ENCODE results near the gene ANXA7. TPM values are rescaled to one million over a fixed set of nuclear protein-coding genes. Genes with fewer than 3 reads are reported as not detected.

The ANXA7 gene
- total RNA-seq, 2 donors from 2014 or later = 107 to 120 TPM

- DNase-seq (ENCODE audit: low spot score) (no peak), ATAC-seq (ENCODE audit: insufficient number of reproducible peaks, low FRiP score, low read depth) (no peak)
- Histone ChIP-seq H3K36me3 (peaks cover 20% of the 10 kb centered on the region), H3K4me3 (no peak overlapping the region), H3K9me3 (no peaks in the 10 kb centered on the region), H3K4me1 (ENCODE audit: control insufficient read depth in 1 of 2, low read depth in 2 of 2) (no peaks in the 10 kb centered on the region), H3K27me3 (replicated peaks; ENCODE audit: insufficient read depth) (no peaks in the 10 kb centered on the region), H3K27ac (no peak overlapping the region)
- no peak for TF ChIP-seq CTCF (IDR thresholded peaks at IDR 0.05)
Observed at GRCh38 chr10:73448384-73448783, 34.5 kb upstream of the ANXA7 start.

- H3K4me1 ChIP-seq (ENCODE audit: control insufficient read depth in 1 of 2, low read depth in 2 of 2) = no peaks in the 10 kb centered on the region
- peaks cover 17% of the 10 kb centered on the region for H3K36me3 ChIP-seq
- no peak for ATAC-seq (ENCODE audit: insufficient number of reproducible peaks, low FRiP score, low read depth)
- H3K4me3 ChIP-seq = no peak overlapping the region
- no peak overlapping the region for H3K27ac ChIP-seq
- TF ChIP-seq CTCF (IDR thresholded peaks at IDR 0.05) = no peak
- H3K9me3 ChIP-seq = no peaks in the 10 kb centered on the region
- H3K27me3 ChIP-seq (replicated peaks; ENCODE audit: insufficient read depth) = no peaks in the 10 kb centered on the region
- no peak for DNase-seq (ENCODE audit: low spot score)
Observed at GRCh38 chr10:73446926-73447325, 33.1 kb upstream of the ANXA7 start.

- Histone ChIP-seq H3K4me1 (ENCODE audit: control insufficient read depth in 1 of 2, low read depth in 2 of 2) (no peaks in the 10 kb centered on the region), H3K4me3 (no peak overlapping the region), H3K36me3 (peaks cover 17% of the 10 kb centered on the region), H3K9me3 (no peaks in the 10 kb centered on the region), H3K27ac (no peak overlapping the region), H3K27me3 (replicated peaks; ENCODE audit: insufficient read depth) (no peaks in the 10 kb centered on the region)
- TF ChIP-seq CTCF (IDR thresholded peaks at IDR 0.05) = no peak
- no peak for DNase-seq (ENCODE audit: low spot score)
- no peak for ATAC-seq (ENCODE audit: insufficient number of reproducible peaks, low FRiP score, low read depth)
Observed at GRCh38 chr10:73444457-73444856, 30.6 kb upstream of the ANXA7 start.

- Histone ChIP-seq H3K4me3 (no peak overlapping the region), H3K36me3 (peaks cover 13% of the 10 kb centered on the region), H3K9me3 (no peaks in the 10 kb centered on the region), H3K4me1 (ENCODE audit: control insufficient read depth in 1 of 2, low read depth in 2 of 2) (no peaks in the 10 kb centered on the region), H3K27ac (no peak overlapping the region), H3K27me3 (replicated peaks; ENCODE audit: insufficient read depth) (no peaks in the 10 kb centered on the region)
- ATAC-seq (ENCODE audit: insufficient number of reproducible peaks, low FRiP score, low read depth) (no peak), DNase-seq (ENCODE audit: low spot score) (no peak)
- TF ChIP-seq CTCF (IDR thresholded peaks at IDR 0.05) = no peak
Observed at GRCh38 chr10:73439605-73440312, 25.9 kb upstream of the ANXA7 start.

- H3K36me3 ChIP-seq = peaks cover 8% of the 10 kb centered on the region
- TF ChIP-seq CTCF (IDR thresholded peaks at IDR 0.05) = no peak
- H3K4me1 ChIP-seq (ENCODE audit: control insufficient read depth in 1 of 2, low read depth in 2 of 2) = no peaks in the 10 kb centered on the region
- no peak overlapping the region for H3K27ac ChIP-seq
- H3K9me3 ChIP-seq = no peaks in the 10 kb centered on the region
- H3K27me3 ChIP-seq (replicated peaks; ENCODE audit: insufficient read depth) = no peaks in the 10 kb centered on the region
- ATAC-seq (ENCODE audit: insufficient number of reproducible peaks, low FRiP score, low read depth) = no peak
- no peak for DNase-seq (ENCODE audit: low spot score)
- no peak overlapping the region for H3K4me3 ChIP-seq
Observed at GRCh38 chr10:73439055-73439454, 25.2 kb upstream of the ANXA7 start.
